DLD1 (cell line): ENCODE measurements around the gene MAP2K7.

Experiments
- in situ Hi-C: cut with HindIII; loops from 2 replicates; pipeline ENCODE4 v1.10.0; 2017; ENCODE audit warnings: low sequenced_read_pairs

MAP2K7 gene

DNA sequence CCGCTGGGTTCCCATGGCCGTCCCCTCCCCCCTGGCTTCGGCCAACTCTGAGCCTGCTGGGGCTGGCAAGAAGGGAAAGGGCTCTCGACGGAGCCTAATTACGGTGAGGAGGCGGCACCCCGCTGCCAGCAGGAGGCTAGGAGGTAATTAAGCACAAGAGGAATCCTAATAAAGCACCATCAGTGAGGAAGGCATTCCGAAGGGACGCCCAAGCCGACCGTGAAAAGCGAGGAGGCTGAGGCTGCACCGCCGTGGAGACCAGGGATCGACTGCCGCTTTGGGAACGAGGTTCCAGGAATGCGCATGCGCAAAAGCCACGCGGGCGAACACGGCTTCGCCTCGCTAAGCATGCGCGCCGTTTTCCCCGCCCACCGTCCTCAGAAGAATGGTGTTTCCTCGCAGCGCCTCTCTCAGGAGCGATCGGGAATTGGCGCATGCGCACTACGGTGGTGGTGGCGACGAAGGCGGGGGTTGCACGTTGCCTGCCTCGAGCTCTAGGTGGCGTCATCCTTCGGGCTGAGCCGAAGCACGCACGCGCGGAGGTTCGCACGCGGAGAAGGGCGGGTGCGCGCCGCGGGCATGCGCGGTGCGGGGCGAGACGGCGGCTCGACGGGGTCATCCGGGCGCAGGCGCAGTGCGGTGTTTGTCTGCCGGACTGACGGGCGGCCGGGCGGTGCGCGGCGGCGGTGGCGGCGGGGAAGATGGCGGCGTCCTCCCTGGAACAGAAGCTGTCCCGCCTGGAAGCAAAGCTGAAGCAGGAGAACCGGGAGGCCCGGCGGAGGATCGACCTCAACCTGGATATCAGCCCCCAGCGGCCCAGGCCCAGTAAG lies at the start of gene MAP2K7:
Gene MAP2K7 (plus strand): TSS at position 634 of the 830 bp plus-strand sequence. CDS start 68 bp downstream, at position 702.
- in situ Hi-C loops: no loop called here

DNA sequence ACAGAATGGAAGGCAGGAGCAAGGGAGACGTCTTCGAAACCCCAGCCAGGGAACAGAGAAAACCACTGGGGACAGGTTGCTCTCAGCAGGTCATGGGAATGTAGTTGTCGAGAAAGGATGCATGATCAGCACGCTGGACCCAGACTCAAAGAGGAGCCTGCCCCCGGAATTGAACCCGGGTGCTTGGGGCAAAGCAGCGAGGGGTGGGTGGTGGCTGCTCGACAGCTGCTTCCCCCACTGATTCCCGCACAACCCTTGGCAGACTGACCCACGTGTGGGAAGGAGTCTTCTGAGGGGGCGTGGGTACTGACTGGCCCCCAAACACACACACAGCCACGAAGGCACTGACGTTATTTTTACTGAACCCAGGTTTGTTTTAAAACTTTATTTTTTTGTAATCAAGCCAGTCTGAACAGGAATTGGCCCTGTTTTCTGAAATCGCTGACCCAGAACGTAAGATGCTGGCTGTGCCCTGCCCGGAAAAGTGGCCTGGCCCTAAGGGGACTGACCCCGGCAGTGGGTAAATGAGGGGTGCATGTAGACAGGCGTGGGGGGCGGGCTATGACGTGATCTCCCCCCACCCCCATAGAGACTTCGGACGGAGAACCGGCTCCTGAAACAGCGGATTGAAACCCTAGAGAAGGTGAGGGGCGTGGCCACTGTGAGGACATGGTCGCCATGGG lies 48.1 kb upstream of the MAP2K7 start:
- in situ Hi-C loops: loop anchor here (25.0 kb wide), 1 partner anchor 143 kb away; the partner anchor contains the start of gene FCER2

DNA sequence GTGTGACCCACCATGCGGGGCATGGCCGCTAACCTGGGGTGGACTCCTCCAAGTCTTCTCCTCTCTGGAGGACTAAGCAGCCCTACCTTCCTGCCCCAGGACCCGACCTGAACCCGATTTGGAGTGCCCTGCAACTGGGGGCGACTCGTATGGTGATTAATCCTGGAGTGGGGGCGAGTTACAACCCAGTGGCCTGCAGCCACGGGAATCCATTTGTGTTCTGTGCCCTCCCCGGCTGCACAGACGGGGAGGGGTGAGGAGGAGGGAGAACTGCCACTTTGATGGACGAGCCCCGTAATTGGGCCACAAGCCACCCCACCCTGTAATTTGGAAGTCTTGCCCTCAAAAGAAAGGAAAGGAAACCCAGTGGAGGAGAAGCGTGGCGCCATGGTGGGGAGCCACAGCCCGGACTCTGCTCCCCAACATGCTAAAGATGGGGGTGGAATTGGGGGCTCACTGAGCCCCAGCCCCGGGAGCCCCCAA lies 47.5 kb upstream of the MAP2K7 start:
- in situ Hi-C loops: loop anchor here (25.0 kb wide), 1 partner anchor 144 kb away; the partner anchor contains the start of gene FCER2

- in situ Hi-C loops: loop anchor here (25.0 kb wide), 1 partner anchor 145 kb away; the partner anchor contains the start of gene FCER2
These were observed 46.7 kb upstream of the MAP2K7 start for GRCh38 chr19:7856679-7857663.

DNA sequence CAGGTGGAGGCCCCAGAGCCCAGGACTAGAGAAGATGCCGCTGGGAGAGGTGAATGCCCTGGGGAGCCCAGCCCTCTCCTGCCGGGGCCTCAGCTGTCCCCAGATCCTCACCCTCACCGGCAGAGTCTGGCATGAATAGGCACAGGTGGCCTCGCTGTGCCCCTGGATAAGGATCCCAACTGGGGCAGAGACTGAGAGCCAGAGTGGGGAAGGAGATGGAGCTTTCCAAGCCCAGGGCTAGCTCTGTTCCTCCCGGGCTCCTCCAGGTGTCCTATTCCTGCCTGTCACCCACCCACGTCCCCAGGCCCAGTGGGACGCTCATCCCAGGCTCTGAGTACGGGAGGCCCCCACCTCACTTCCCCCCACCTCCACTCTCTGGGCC lies 46.0 kb upstream of the MAP2K7 start:
- in situ Hi-C loops: loop anchor here (25.0 kb wide), 1 partner anchor 145 kb away; the partner anchor contains the start of gene FCER2

DNA sequence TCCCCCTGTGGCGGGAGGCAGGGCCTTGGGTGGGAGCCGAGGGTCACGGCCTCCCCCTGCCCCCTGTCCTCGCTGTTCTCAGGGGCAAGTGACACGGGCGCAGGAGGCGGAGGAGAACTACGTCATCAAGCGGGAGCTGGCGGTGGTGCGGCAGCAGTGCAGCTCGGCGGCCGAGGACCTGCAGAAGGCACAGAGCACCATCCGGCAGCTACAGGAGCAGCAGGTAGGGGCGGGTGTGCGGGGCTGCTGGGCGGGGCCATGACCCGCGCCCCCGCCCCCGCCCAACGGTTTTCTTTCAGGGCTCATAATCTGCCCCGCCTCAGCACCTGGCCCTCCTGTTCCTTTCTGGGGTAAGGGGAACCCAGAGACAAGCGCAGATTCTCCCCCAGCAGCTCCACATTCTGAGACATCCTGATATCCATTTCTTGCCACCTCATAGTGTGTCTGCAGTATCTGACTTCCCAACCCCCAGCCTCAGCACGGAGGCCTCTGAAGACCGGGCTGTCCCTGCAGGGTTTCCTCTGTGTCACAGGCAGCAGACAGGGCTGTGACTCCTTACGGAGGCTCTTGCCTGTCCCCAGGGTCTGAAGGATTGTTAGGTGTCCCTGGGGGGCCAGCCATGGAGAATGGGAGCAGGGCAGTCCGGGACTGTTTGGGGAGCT lies 45.4 kb upstream of the MAP2K7 start:
- in situ Hi-C loops: loop anchor here (25.0 kb wide), 1 partner anchor 146 kb away; the partner anchor contains the start of gene FCER2

- in situ Hi-C loops: loop anchor here (25.0 kb wide), 1 partner anchor 147 kb away; the partner anchor contains the start of gene FCER2
These were observed 44.6 kb upstream of the MAP2K7 start for GRCh38 chr19:7859087-7859486.

- in situ Hi-C loops: loop anchor here (25.0 kb wide), 1 partner anchor 148 kb away; the partner anchor contains the start of gene FCER2
These were observed 43.6 kb upstream of the MAP2K7 start for GRCh38 chr19:7859831-7860713.

DNA sequence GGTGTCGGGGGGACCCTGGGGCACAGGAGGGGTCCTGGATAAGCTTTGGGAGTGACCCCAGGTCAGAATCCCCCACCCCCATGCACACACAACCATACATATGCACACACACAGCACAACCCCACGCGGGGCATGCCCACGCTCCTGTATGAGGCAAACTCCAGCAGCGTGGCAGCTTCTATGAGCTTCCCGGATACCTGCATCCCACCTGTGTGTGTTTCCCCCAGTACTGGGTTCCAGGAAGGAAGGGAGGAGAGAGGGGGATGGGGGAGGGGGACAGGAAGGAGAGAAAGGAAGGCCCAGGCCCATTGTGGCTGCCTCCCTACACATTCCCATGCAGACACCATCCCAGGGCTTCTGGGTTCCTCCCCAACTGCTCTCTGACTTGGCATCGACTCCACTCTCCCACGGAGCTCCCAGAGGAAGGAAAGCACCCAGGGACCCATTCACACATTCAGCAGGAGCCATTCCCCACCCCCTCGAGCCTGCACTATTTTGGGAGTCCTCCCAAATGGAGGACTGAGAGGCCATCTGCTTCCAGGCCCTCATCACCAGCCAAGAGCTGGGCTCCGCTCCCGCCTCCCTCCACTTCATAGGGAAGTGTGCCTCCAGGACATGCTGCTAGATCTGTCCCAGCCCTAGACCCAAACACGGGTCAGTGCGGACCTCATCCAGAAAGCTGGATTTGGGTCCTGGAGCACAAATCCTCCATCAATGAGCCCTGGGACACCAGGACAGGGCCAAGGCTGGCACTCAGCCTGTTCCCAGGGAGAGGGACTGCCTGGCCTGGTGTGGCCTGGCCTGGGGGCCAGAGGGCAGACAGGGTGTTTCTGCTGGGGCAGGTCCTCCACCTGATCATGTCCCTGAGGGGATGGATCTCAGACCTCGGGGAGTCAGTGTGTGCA lies 42.7 kb upstream of the MAP2K7 start:
- in situ Hi-C loops: loop anchor here (25.0 kb wide), 1 partner anchor 149 kb away; the partner anchor contains the start of gene FCER2

DNA sequence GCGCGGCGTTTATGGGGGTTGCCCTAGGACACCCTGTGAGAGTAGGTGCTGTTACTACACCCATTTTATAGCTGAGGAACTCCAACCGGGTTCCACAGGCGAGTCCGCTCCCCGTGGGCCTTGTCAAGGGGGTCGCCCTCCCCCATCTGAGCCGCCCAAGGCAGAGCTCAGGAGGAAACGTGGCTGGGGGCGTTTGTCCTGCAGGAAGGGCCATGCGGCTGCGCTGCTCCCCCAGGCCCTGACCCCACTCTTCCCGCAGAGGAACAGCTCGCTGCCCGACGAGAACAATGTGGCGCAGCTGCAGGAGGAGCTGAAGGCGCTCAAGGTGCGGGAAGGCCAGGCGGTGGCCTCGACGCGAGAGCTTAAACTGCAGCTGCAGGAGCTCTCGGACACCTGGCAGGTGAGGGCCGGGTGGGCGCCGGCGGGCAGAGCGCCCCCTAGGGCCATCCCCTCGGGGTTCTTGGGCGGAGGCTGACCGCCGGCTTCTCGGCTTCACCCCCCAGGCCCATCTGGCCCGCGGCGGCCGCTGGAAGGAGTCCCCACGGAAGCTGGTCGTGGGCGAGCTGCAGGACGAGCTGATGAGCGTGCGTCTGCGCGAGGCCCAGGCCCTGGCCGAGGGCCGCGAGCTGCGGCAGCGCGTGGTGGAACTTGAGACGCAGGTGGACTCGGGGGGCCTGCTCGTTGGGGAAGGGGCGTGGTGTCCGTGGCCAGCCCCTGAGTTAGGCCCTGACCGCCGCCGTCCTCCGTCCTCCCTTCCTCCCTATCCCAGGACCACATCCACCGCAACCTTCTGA lies 41.9 kb upstream of the MAP2K7 start:
- in situ Hi-C loops: loop anchor here (25.0 kb wide), 1 partner anchor 150 kb away; the partner anchor contains the start of gene FCER2

GRCh38 chr19:7862413-7862951 lies 41.2 kb upstream of the MAP2K7 start:
- in situ Hi-C loops: loop anchor here (25.0 kb wide), 1 partner anchor 150 kb away; the partner anchor contains the start of gene FCER2

DNA sequence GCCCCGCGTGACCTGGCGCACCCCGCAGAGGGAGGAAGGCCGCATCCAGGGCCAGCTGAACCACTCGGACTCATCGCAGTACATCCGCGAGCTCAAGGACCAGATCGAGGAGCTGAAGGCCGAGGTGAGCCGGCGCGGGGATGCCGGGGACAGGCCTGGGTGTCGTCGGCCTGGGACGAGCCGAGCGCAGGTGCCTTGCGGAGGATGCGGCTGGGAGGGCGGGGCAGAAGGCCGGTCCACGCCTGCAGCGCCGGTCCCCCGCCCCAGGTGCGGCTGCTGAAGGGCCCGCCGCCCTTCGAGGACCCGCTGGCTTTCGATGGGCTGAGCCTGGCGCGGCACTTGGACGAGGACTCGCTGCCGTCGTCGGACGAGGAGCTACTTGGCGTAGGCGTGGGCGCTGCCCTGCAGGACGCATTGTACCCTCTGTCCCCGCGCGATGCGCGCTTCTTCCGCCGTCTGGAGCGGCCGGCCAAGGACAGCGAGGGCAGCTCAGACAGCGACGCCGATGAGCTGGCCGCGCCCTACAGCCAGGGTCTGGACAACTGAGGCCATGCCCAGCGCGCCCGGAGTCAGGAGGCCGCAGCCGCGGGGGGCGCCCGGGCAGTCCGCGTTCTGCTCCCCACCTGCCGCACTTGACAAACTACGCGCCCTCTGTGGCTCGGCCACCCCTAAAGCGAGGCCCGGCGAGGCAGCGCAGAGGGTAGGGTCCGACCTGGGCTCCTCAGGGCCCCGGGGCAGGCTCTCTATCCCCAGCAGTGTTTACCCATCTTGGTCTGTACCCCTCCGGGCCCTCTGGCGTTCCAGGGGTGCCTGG lies 40.3 kb upstream of the MAP2K7 start:
- in situ Hi-C loops: loop anchor here (25.0 kb wide), 1 partner anchor 151 kb away; the partner anchor contains the start of gene FCER2

DNA sequence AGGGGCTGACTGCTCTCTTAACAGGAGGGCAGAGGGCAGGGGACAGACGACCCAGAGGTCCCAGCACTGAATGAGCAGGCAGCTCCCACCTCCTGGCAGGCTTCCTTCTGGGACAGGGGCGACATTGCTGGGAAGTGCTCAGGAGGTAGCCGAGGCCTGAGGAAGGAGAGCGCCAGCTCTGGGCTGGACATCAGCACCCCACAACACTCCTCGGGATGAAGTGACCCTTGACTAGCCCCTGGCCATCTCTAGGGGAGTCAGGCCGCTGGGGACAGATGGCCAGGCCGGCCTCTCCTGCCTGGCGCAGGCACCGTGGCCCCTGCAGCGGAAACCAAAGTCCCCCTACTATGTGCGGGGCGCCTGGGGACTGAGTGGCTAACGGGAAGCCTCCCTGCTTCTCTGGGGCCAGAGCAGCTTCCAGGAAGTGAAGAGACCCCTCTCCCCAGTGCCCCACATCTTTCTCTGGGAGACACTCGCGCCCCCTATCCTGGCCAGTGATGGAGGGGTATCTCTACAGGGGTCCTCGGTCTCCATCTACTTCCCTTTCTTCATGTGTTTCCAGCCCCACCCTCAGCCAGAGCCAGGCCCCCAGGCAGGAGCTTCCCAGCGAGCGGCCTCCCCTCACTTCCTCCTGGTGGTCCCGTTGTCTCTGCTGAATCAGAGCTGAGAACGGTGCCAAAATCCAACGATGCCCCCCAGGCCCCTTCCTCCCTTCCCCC lies 39.5 kb upstream of the MAP2K7 start:
- in situ Hi-C loops: loop anchor here (25.0 kb wide), 1 partner anchor 152 kb away; the partner anchor contains the start of gene FCER2

DNA sequence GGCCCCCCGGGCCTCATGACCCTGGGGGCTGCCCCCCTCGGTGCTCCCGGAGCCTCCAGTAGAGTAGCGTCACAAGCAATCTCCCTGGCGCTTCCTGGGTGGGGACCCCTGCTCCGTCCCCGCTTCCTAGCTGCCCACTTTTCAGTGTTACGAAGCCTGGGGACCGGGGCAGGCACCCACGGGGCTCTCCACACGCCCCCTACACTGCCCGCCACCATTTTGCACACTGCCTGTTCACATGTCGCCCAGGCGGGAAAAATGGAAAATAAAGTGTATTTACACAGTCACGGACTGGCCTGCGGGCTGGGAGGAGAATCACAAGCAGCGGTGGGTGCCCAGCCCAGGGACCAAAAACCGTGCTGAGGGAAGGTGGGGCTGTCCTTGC lies 39.0 kb upstream of the MAP2K7 start:
- in situ Hi-C loops: loop anchor here (25.0 kb wide), 1 partner anchor 152 kb away; the partner anchor contains the start of gene FCER2
